ENCODE results near the gene SUN2. TPM values are rescaled to one million over a fixed set of nuclear protein-coding genes. Genes with fewer than 3 reads are reported as not detected.

The SUN2 gene
- total and polyA plus RNA-seq, 10 of the 15 experiments (the other 5 are each of a cell fraction or from before 2014, with no cell fraction given) = 0.18 to 107 (median 35.9) TPM

DNA sequence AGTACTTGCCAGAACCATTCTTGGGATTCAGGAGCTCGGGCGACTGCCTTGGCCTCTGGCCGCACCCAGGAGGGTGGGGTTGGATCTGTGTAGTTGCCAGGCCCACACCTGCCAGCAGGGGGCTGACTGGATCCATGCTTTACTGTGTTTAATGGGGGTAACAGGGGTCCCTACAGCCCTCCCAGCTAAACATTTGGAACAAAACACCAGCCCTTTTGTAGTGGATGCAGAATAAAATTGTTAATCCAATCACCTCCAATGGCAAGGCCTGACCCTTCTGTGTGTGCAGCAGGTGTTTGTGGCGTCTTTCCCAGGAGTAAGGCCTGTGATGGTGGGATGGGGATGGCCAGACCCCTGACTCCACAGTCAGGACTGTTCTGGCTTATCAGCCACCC, 22.5 kb downstream of the SUN2 start (continued):
- TF ChIP-seq ZBTB40 (IDR thresholded peaks at IDR 0.05; ENCODE audit: borderline replicate concordance) (no peak), RAD21 (IDR thresholded peaks at IDR 0.05; ENCODE audit: insufficient read depth, low read depth, low read length) (peak; percentile 50; the same call in 1 of the 2 replicates), CBFB (IDR thresholded peaks at IDR 0.05; ENCODE audit: low read depth) (0 out of 2 replicates have a peak, but pooled peaks have one; percentile 41), HDAC2 (IDR thresholded peaks at IDR 0.05) (no peak), CREB1 (IDR thresholded peaks at IDR 0.05; ENCODE audit: low read depth) (no peak), FOS (IDR thresholded peaks at IDR 0.05; ENCODE audit: borderline replicate concordance, extremely low read depth, insufficient read length) (no peak), CHD2 (IDR thresholded peaks at IDR 0.05; ENCODE audit: borderline replicate concordance, low read depth, low read length) (no peak), GABPA (IDR thresholded peaks at IDR 0.05; ENCODE audit: low read depth) (no peak), POU2F2 (IDR thresholded peaks at IDR 0.05; ENCODE audit: borderline replicate concordance, low read depth, low read length) (peak; percentile 50; the same call in 2 of the 3 replicates), KDM1A (IDR thresholded peaks at IDR 0.05; ENCODE audit: borderline replicate concordance) (no peak), HDAC6 (IDR thresholded peaks at IDR 0.05; ENCODE audit: unreplicated experiment) (no peak), RBBP5 (conservative IDR thresholded peaks at IDR 0.05) (no peak), POLR2A (IDR thresholded peaks at IDR 0.05; ENCODE audit: low read depth, low read length) (peak; percentile 53), PRDM15 (CRISPR knock-in tag; IDR thresholded peaks at IDR 0.05) (no peak), IKZF2 (IDR thresholded peaks at IDR 0.05) (no peak)
- TF ChIP-seq, protein P1, sequence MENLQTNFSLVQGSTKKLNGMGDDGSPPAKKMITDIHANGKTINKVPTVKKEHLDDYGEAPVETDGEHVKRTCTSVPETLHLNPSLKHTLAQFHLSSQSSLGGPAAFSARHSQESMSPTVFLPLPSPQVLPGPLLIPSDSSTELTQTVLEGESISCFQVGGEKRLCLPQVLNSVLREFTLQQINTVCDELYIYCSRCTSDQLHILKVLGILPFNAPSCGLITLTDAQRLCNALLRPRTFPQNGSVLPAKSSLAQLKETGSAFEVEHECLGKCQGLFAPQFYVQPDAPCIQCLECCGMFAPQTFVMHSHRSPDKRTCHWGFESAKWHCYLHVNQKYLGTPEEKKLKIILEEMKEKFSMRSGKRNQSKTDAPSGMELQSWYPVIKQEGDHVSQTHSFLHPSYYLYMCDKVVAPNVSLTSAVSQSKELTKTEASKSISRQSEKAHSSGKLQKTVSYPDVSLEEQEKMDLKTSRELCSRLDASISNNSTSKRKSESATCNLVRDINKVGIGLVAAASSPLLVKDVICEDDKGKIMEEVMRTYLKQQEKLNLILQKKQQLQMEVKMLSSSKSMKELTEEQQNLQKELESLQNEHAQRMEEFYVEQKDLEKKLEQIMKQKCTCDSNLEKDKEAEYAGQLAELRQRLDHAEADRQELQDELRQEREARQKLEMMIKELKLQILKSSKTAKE (IDR thresholded peaks at IDR 0.05; ENCODE audit: low read depth, poor library complexity, severe bottlenecking) = no peak
- TF ChIP-seq, protein P2, sequence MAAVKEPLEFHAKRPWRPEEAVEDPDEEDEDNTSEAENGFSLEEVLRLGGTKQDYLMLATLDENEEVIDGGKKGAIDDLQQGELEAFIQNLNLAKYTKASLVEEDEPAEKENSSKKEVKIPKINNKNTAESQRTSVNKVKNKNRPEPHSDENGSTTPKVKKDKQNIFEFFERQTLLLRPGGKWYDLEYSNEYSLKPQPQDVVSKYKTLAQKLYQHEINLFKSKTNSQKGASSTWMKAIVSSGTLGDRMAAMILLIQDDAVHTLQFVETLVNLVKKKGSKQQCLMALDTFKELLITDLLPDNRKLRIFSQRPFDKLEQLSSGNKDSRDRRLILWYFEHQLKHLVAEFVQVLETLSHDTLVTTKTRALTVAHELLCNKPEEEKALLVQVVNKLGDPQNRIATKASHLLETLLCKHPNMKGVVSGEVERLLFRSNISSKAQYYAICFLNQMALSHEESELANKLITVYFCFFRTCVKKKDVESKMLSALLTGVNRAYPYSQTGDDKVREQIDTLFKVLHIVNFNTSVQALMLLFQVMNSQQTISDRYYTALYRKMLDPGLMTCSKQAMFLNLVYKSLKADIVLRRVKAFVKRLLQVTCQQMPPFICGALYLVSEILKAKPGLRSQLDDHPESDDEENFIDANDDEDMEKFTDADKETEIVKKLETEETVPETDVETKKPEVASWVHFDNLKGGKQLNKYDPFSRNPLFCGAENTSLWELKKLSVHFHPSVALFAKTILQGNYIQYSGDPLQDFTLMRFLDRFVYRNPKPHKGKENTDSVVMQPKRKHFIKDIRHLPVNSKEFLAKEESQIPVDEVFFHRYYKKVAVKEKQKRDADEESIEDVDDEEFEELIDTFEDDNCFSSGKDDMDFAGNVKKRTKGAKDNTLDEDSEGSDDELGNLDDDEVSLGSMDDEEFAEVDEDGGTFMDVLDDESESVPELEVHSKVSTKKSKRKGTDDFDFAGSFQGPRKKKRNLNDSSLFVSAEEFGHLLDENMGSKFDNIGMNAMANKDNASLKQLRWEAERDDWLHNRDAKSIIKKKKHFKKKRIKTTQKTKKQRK (IDR thresholded peaks at IDR 0.05; ENCODE audit: low read depth, low read length) = no peak

Measured in GM12878 (cell line).